HG02610 (cell line): Measurements from ENCODE around the gene PPARG.
"Not testable (repeated sequence)": the region's sequence is repeated elsewhere in the genome, so short reads cannot be mapped to it uniquely, and the experiment has no call there.

ENCODE experiments used
- ATAC-seq: cut with Tn5 transposase; IDR thresholded peaks from one replicate; pipeline ENCODE4 v1.9.1; 2021; ENCODE audit warnings: mild to moderate bottlenecking, moderate library complexity; ENCODE audit not compliant: unreplicated experiment

The PPARG gene

GRCh38 chr3:12456441-12456840 is 167.6 kb downstream of the PPARG start:
- no peak for ATAC-seq

- ATAC-seq = not testable (repeated sequence)
These were observed 168.5 kb downstream of the PPARG start for GRCh38 chr3:12457380-12457779.

GRCh38 chr3:12458901-12459300 is 170.0 kb downstream of the PPARG start:
- no peak for ATAC-seq

- no peak for ATAC-seq
These were observed 171.3 kb downstream of the PPARG start for GRCh38 chr3:12460127-12460526.

GRCh38 chr3:12461097-12461649 is 172.3 kb downstream of the PPARG start:
- ATAC-seq = no peak

- no peak for ATAC-seq
These were observed 173.5 kb downstream of the PPARG start for GRCh38 chr3:12462159-12462947.

GRCh38 chr3:12463686-12464085 is 174.8 kb downstream of the PPARG start:
- ATAC-seq = no peak

- ATAC-seq = no peak
These were observed 175.3 kb downstream of the PPARG start for GRCh38 chr3:12464181-12464580.

GRCh38 chr3:12465151-12465835 is 176.4 kb downstream of the PPARG start:
- ATAC-seq = no peak

- ATAC-seq = no peak
These were observed 177.0 kb downstream of the PPARG start for GRCh38 chr3:12465836-12466225.

GRCh38 chr3:12467746-12468145 is 178.9 kb downstream of the PPARG start:
- ATAC-seq = no peak

GRCh38 chr3:12468276-12468675 is 179.4 kb downstream of the PPARG start:
- ATAC-seq = no peak

- no peak for ATAC-seq
These were observed 179.9 kb downstream of the PPARG start for GRCh38 chr3:12468757-12469156.

- ATAC-seq = not testable (repeated sequence)
These were observed 180.4 kb downstream of the PPARG start for GRCh38 chr3:12469222-12469621.

GRCh38 chr3:12470111-12470510 is 181.2 kb downstream of the PPARG start:
- no peak for ATAC-seq

GRCh38 chr3:12470680-12471079 is 181.8 kb downstream of the PPARG start:
- no peak for ATAC-seq

- ATAC-seq = no peak
These were observed 182.4 kb downstream of the PPARG start for GRCh38 chr3:12471241-12471640.

GRCh38 chr3:12472000-12472610 is 183.2 kb downstream of the PPARG start:
- ATAC-seq = no peak

GRCh38 chr3:12472796-12473195 is 183.9 kb downstream of the PPARG start:
- ATAC-seq = no peak

GRCh38 chr3:12473511-12473910 is 184.6 kb downstream of the PPARG start:
- ATAC-seq = no peak

- no peak for ATAC-seq
These were observed 187.5 kb downstream of the PPARG start for GRCh38 chr3:12476238-12476897.
